ENCODE results near the gene GRK1.

DNA sequence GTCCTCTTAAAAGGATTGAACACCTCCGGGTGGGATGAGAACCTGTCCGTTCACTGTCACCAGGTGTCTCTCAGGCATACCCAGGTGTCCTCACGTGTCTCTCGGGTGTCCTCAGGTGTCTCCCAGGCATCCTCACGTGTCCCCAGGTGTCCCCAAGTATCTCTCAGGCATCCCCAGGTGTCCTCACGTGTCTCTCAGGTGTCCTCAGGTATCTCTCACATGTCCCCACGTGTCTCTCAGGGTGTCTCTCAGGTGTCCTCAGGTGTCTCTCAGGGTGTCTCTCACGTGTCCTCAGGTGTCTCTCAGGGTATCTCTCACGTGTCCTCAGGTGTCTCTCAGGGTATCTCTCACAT is 42.8 kb upstream of the GRK1 start:
- TF ChIP-seq YY1 (IDR thresholded peaks at IDR 0.05; ENCODE audit: insufficient read depth, insufficient read length) (no peak), ZNF274 (IDR thresholded peaks at IDR 0.05; ENCODE audit: low read depth, low read length) (no peak)
